ENCODE data around the gene SEH1L. TPM values are rescaled to one million over a fixed set of nuclear protein-coding genes. Genes with fewer than 3 reads are reported as not detected.

The SEH1L gene
- total RNA-seq, 1 experiment from 2014 or later, result 61.2 TPM

GRCh38 chr18:13018374-13018773 is 70.6 kb downstream of the SEH1L start:
- DNase-seq, result no peak
- Histone ChIP-seq H3F3A (ENCODE audit: low read length, unreplicated experiment) (peaks cover 8% of the 10 kb centered on the region), H3K79me2 (ENCODE audit: low read length) (peaks cover 32% of the 10 kb centered on the region; the same call in 1 of the 2 replicates), H2AFZ (ENCODE audit: low read length) (no peak overlapping the region), H3K9me2 (replicated peaks; ENCODE audit: low read length) (no peaks in the 10 kb centered on the region), H3K9ac (ENCODE audit: low read length) (peak overlapping the region; percentile 16; the same call in 1 of the 2 replicates), H3K4me2 (ENCODE audit: low read length) (no peak overlapping the region; the same call in 1 of the 2 replicates), H3K9me3 (ENCODE audit: low read length) (no peaks in the 10 kb centered on the region), H3K36me3 (ENCODE audit: low read depth, low read length) (peaks cover 81% of the 10 kb centered on the region), H3K4me3 (ENCODE audit: low read length) (no peak overlapping the region), H3K27ac (ENCODE audit: low read length) (peak overlapping the region; percentile 80), H3K4me1 (ENCODE audit: insufficient read depth, low read length) (peaks cover 21% of the 10 kb centered on the region), H3K27me3 (ENCODE audit: low read length) (no peaks in the 10 kb centered on the region), H4K20me1 (ENCODE audit: low read length) (no peaks in the 10 kb centered on the region)
- ChIA-PET CTCF (no interaction called here), POLR2A (ENCODE audit: unreplicated experiment) (interaction anchor here (0.8 kb wide), 1 partner anchor 27 kb away, joined by 5 read pairs; the partner anchor contains the start of gene CEP192)
- BruUV-seq (replicated peaks), result no TSS peak
- intact Hi-C loops (cut with micrococcal nuclease), result no loop called here
- ATAC-seq, result no peak
- TF ChIP-seq EZH2 (IDR thresholded peaks at IDR 0.05; ENCODE audit: low read length, unreplicated experiment), result no peak
- no peak for TF ChIP-seq CTCF (conservative IDR thresholded peaks at IDR 0.05; ENCODE audit: low read depth, low read length)
- no peak for TF ChIP-seq EZH2phosphoT487 (IDR thresholded peaks at IDR 0.05; ENCODE audit: borderline replicate concordance, low read length)

GRCh38 chr18:13019301-13019700 is 71.5 kb downstream of the SEH1L start:
- peak overlapping the region; percentile 22; the same call in 1 of the 2 replicates for H3K4me3 ChIP-seq (ENCODE audit: low read length)
- H3K27me3 ChIP-seq (ENCODE audit: low read length), result no peaks in the 10 kb centered on the region
- H3K36me3 ChIP-seq (ENCODE audit: low read depth, low read length), result peaks cover 79% of the 10 kb centered on the region
- peaks cover 8% of the 10 kb centered on the region for H3F3A ChIP-seq (ENCODE audit: low read length, unreplicated experiment)
- no peaks in the 10 kb centered on the region for H4K20me1 ChIP-seq (ENCODE audit: low read length)
- H3K9ac ChIP-seq (ENCODE audit: low read length), result peak overlapping the region; percentile 16
- DNase-seq (peak; percentile 83), ATAC-seq (peak; percentile 98)
- peak overlapping the region; percentile 60 for H3K4me2 ChIP-seq (ENCODE audit: low read length)
- peak overlapping the region; percentile 80 for H3K27ac ChIP-seq (ENCODE audit: low read length)
- no peaks in the 10 kb centered on the region for H3K9me2 ChIP-seq (replicated peaks; ENCODE audit: low read length)
- peaks cover 21% of the 10 kb centered on the region for H3K4me1 ChIP-seq (ENCODE audit: insufficient read depth, low read length)
- TF ChIP-seq CTCF (conservative IDR thresholded peaks at IDR 0.05; ENCODE audit: low read depth, low read length), result no peak
- no peak for TF ChIP-seq EZH2phosphoT487 (IDR thresholded peaks at IDR 0.05; ENCODE audit: borderline replicate concordance, low read length)
- no peak for TF ChIP-seq EZH2 (IDR thresholded peaks at IDR 0.05; ENCODE audit: low read length, unreplicated experiment)
- CTCF ChIA-PET, result interaction anchor here (0.6 kb wide), 1 partner anchor 28 kb away, joined by 3 read pairs; the partner anchor contains the start of gene CEP192
- H3K9me3 ChIP-seq (ENCODE audit: low read length), result no peaks in the 10 kb centered on the region
- no TSS peak for BruUV-seq (replicated peaks)
- intact Hi-C loops (cut with micrococcal nuclease), result no loop called here
- H2AFZ ChIP-seq (ENCODE audit: low read length), result no peak overlapping the region
- H3K79me2 ChIP-seq (ENCODE audit: low read length), result peaks cover 40% of the 10 kb centered on the region
- POLR2A ChIA-PET (ENCODE audit: unreplicated experiment), result interaction anchor here (1.1 kb wide), 1 partner anchor 18 kb away, joined by 3 read pairs; no protein-coding TSS in a partner anchor

GRCh38 chr18:13022644-13023043 is 74.8 kb downstream of the SEH1L start:
- peaks cover 8% of the 10 kb centered on the region for H3F3A ChIP-seq (ENCODE audit: low read length, unreplicated experiment)
- no peak overlapping the region for H2AFZ ChIP-seq (ENCODE audit: low read length)
- no peak overlapping the region for H3K27ac ChIP-seq (ENCODE audit: low read length)
- ATAC-seq, result no peak
- H3K9me3 ChIP-seq (ENCODE audit: low read length), result no peaks in the 10 kb centered on the region
- DNase-seq, result no peak
- intact Hi-C loops (cut with micrococcal nuclease), result no loop called here
- POLR2A ChIA-PET (ENCODE audit: unreplicated experiment), result interaction anchor here (0.6 kb wide), 2 partner anchors 32 to 99 kb away, joined by 8 to 9 read pairs; no protein-coding TSS in a partner anchor
- no peaks in the 10 kb centered on the region for H3K9me2 ChIP-seq (replicated peaks; ENCODE audit: low read length)
- no peaks in the 10 kb centered on the region for H4K20me1 ChIP-seq (ENCODE audit: low read length)
- peaks cover 47% of the 10 kb centered on the region for H3K79me2 ChIP-seq (ENCODE audit: low read length)
- BruUV-seq (replicated peaks), result no TSS peak
- no peak overlapping the region for H3K4me2 ChIP-seq (ENCODE audit: low read length)
- no peak overlapping the region for H3K9ac ChIP-seq (ENCODE audit: low read length)
- no peaks in the 10 kb centered on the region for H3K27me3 ChIP-seq (ENCODE audit: low read length)
- peaks cover 21% of the 10 kb centered on the region for H3K4me1 ChIP-seq (ENCODE audit: insufficient read depth, low read length)
- H3K4me3 ChIP-seq (ENCODE audit: low read length), result no peak overlapping the region
- peaks cover 56% of the 10 kb centered on the region for H3K36me3 ChIP-seq (ENCODE audit: low read depth, low read length)
- TF ChIP-seq CTCF (conservative IDR thresholded peaks at IDR 0.05; ENCODE audit: low read depth, low read length), result no peak
- no peak for TF ChIP-seq EZH2 (IDR thresholded peaks at IDR 0.05; ENCODE audit: low read length, unreplicated experiment)
- no peak for TF ChIP-seq EZH2phosphoT487 (IDR thresholded peaks at IDR 0.05; ENCODE audit: borderline replicate concordance, low read length)
- CTCF ChIA-PET, result no interaction called here

All from PC-3 (cell line).